ENCODE measurements around the gene EXOSC10. TPM values are rescaled to one million over a fixed set of nuclear protein-coding genes. Genes with fewer than 3 reads are reported as not detected.
"Not testable (repeated sequence)": the region's sequence is repeated elsewhere in the genome, so short reads cannot be mapped to it uniquely, and the experiment has no call there.

The EXOSC10 gene
- polyA plus RNA-seq, 3 donors: 75.9 to 106 (median 102) TPM

- no peak for DNase-seq
Observed at GRCh38 chr1:11125931-11126330, 26.3 kb upstream of the EXOSC10 start.

DNA sequence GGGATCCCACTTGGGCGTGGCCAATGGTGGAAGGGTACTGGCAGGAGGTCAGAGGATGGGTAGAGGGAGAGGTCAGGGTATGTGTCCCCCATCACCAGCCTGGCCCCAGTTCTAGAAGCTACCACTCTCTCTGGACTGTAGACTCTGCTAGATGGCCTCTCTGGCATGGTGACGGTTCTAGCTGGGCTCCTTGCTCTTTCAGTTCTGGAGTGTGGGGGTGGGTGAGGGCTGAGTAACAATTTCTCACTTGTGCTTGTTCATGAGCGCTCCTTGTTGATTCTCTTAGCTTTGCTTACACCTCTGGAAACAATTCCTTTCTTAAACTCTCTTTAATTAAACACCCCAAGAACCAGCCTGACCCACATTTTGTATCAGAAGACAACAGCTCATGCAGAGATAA is 25.3 kb upstream of the EXOSC10 start:
- DNase-seq: no peak

DNA sequence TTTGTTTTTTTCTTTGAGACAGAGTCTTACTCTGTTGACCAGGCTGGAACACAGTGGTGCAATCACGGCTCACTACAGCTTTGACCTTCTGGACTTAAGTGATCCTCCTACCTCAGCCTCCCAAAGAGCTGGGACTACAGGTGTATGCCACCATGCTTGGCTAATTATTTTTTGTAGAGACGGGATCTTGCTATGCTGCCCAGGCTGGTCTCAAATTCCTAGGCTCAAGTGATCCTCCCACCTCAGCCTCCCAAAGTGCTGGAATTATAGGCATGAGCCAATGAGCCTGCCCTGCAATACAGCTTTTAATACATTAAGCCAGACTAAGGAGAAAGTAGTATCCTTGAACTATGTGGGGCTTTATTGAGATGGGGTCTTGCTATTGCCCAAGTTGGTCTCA is 16.6 kb upstream of the EXOSC10 start:
- DNase-seq: no peak

GRCh38 chr1:11114966-11115365 is 15.3 kb upstream of the EXOSC10 start:
- no peak for DNase-seq

DNA sequence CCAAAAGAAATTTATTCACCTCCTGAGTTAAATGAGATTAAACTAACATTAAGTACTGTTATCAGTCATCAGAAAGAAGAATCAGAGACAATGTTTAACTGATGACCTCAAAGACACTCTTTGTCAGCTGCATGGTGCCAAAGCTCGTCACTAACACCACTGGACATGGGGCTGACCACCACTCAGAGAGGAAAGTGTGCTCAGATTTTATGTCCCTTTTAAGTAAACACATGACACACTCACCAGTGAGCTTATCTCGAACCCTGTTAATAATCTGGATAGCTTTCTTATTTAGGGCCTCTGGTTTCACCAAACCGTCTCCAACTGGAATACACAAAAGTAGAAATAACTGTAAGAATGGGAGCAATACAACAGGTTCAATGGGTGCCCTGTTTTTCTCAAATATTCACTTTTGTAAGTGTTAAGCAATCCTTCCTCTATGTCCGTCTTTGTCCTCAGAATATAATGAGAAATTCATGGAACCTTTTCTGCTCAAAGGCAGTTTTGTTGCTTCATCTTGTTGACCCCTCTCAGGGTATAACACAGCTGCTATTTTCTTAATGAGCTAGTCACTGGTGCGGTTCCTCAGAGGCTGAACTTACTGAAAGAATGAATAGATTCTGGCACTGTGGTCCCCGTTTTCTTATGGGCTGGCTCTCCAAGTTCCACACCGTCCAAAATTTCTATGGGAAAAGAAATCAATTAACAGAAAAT is 9.5 kb upstream of the EXOSC10 start:
- no peak for DNase-seq

GRCh38 chr1:11107599-11107998 is 7.9 kb upstream of the EXOSC10 start:
- peak; percentile 71 for DNase-seq

DNA sequence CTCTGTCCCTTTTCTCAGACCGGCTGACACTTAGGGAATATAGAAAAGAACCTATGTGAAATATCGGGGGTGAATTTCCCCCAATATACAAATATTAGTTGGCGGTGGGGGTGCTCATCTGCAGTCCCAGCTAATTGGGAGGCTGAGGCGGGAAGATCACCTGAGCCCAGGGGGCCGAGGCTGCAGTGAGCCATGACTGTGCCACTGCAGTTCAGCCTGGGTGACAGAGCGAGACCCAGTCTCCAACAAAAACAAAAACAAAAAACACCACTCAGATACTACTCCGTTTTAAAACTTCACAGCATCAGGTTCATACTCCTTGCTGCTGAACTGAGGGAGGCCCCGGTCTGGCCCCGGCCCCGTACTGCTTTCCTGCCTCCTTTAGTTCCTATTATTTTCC is 5.9 kb upstream of the EXOSC10 start:
- DNase-seq: peak; percentile 9

GRCh38 chr1:11101347-11101746 is 1.7 kb upstream of the EXOSC10 start:
- no peak for DNase-seq

GRCh38 chr1:11100806-11101205 is 1.1 kb upstream of the EXOSC10 start:
- not testable (repeated sequence) for DNase-seq

DNA sequence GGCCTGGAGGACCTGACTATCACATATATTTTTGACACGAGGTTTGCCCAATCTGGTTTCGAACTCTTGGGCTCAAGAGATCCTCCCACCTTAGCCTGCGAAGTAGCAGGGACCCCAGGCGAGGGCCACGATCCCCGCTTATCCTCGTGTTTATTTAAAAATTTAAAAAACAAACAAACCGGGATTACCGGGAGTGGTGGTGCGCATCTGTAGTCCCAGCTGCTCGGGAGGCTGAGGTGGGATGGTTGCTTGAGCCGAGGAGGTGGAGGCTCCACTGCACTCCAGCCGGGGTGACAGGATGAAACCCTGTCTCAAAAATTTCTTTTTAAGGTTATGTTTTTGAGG is 452 bp upstream of the EXOSC10 start:
- no peak for DNase-seq

GRCh38 chr1:11098931-11099309 is 749 bp downstream of the EXOSC10 start:
- no peak for DNase-seq

DNA sequence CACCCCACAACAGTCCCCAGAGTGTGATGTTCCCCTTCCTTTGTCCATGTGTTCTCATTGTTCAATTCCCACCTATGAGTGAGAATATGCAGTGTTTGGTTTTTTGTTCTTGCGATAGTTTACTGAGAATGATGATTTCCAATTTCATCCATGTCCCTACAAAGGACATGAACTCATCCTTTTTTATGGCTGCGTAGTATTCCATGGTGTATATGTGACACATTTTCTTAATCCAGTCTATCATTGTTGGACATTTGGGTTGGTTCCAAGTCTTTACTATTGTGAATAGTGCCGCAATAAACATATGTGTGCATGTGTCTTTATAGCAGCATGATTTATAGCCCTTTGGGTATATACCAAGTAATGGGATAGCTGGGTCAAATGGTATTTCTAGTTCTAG is 15.9 kb downstream of the EXOSC10 start:
- DNase-seq: not testable (repeated sequence)

- no peak for DNase-seq
Observed at GRCh38 chr1:11080931-11081330, 18.7 kb downstream of the EXOSC10 start.

GRCh38 chr1:11078631-11079030 is 21.0 kb downstream of the EXOSC10 start:
- no peak for DNase-seq

GRCh38 chr1:11073398-11073797 is 26.3 kb downstream of the EXOSC10 start:
- not testable (repeated sequence) for DNase-seq

- no peak for DNase-seq
Observed at GRCh38 chr1:11072216-11072917, 27.3 kb downstream of the EXOSC10 start.

DNA sequence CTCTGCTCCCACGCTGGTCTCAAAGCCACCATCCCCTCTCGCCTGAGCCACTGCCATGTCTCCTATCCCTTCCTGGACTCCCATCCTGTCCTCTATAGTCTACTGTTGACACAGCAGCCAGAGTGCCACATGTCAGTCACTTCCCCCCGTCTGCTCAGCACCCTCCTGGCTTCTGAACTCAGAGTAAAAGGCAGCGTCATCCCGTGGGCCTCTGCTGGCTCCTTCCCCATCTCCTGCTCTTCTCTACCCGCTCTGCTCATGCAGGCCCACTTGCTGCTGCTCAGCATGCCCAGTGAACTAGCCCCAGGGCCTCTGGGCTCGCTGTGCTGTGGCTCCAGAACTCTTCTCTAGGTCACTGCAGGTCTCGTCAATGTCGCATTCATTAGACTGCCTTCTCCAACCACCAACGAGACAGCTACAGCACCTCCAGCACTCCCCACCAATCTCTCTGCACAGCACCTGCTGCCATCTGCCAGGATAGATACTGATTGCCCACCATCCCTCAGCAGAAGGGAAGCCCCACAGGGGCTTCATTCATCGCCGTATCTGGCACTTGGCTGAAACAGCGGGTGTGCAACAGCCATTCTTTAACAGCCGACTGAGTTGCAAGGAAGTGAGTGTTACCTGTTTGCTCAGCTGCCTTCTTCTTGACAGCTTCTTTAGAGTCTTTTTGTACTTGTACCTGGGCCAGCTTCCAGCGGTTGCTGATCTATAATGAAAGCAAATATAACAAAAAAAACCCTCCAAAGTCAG is 28.0 kb downstream of the EXOSC10 start:
- no peak for DNase-seq

- no peak for DNase-seq
Observed at GRCh38 chr1:11070876-11071275, 28.8 kb downstream of the EXOSC10 start.

- no peak for DNase-seq
Observed at GRCh38 chr1:11068600-11069473, 30.8 kb downstream of the EXOSC10 start.

DNA sequence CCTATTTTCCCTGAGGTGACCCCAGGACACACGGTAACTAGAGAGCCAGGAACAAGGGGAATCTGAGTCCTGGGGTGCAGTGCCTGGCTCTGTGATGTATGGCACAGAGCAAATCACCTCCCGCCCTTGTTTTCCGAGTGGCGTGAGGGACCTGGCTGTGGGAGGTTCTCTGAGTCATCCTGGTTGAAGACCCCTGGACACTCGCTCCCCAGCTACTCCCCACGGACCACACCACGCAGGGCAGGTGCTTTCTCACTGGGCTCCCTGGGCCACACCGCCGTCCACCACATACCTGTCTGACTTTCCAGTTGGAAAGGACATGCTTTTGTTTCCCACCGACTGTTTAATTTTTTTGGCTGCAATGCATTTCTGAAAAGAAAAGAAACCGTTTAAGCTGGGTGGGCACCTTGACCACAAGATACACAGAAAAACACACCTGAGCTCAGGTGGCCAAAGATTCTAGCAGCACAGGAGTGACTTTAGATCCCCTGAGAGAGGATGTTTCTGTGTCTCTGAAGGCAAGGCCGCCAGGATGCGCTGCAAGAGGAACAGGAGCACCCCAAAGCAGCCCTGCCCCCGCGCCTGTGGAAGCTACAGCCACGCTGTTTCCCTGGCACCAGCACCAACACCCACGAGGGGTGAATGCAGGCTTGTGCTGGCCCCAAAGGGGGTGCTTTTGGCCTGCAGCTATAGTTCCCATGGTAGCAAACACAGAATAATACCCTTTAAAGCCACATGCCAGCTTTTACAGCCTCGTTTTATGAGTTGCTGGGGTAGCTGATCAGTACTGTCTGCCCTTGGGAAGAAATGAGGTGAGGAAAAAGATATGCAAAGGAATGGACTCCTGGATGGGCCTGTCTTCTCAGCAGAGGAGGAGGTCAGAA is 31.7 kb downstream of the EXOSC10 start:
- DNase-seq: no peak

GRCh38 chr1:11065796-11066195 is 33.9 kb downstream of the EXOSC10 start:
- DNase-seq: no peak
